HEK293 (cell line): ENCODE results near the gene AKAP6.

Experiments
- CTCF ChIA-PET: fragments of 350-600 bp; formaldehyde crosslinking; extraction: SDS; loops from one replicate; lab custom pipeline; 2021; ENCODE audit warnings: antibody characterized with exemption; lab: Yijun Ruan, JAX
- POLR2A ChIA-PET: fragments of 300-600 bp; formaldehyde crosslinking; extraction: SDS; loops from one replicate; lab custom pipeline; 2020; ENCODE audit warnings: antibody characterized with exemption, inconsistent platforms; lab: Yijun Ruan, JAX
- H3K27ac ChIP-seq: fragments of 200-500 bp; sonication (Bioruptor generic); 2 replicates; pipeline ENCODE4 v1.5.1; 2014; ENCODE audit warnings: low read depth, low read length, control low read depth, inconsistent platforms; ENCODE audit errors: extremely low read depth
- H3K36me3 ChIP-seq, 2 experiments: fragments of 200-500 bp in 1 of 2; sonication (Bioruptor generic) in 1 of 2; 1 replicate in 1 of 2; 2 replicates in 1 of 2; pipeline ENCODE4 v1.5.1; 2014 to 2017; ENCODE audit warnings: inconsistent platforms in 2 of 2, low read length in 2 of 2; ENCODE audit not compliant: control insufficient read depth in 2 of 2, insufficient read depth in 1 of 2
- H3K4me1 ChIP-seq: fragments of 200-500 bp; sonication (Bioruptor generic); 2 replicates; pipeline ENCODE4 v1.5.1; 2014; ENCODE audit warnings: mild to moderate bottlenecking, low read length, inconsistent platforms; ENCODE audit not compliant: control insufficient read depth, insufficient read depth
- H3K4me3 ChIP-seq: 2 replicates; pipeline ENCODE4 v1.5.1; 2011; ENCODE audit warnings: low read depth, mild to moderate bottlenecking, control low read depth, low read length, moderate library complexity
- H3K9me3 ChIP-seq: fragments of 200-500 bp; sonication (Bioruptor generic); 2 replicates; pipeline ENCODE4 v1.5.1; 2014; ENCODE audit warnings: low read depth, low read length, inconsistent platforms; ENCODE audit not compliant: control insufficient read depth, insufficient read depth
- EGR2 ChIP-seq: fragments of 450-650 bp; formaldehyde crosslinking; IDR thresholded peaks from 2 replicates; pipeline ENCODE4 v1.5.1; 2016; ENCODE audit warnings: low read depth, missing biosample characterization, missing genetic modification characterization
- HOXA7 ChIP-seq: sonication (generic); formaldehyde crosslinking; IDR thresholded peaks from 2 replicates; pipeline ENCODE4 v1.8.1; 2022; ENCODE audit warnings: missing genetic modification reagents, borderline replicate concordance
- KLF1 ChIP-seq: fragments of 450-650 bp; formaldehyde crosslinking; IDR thresholded peaks from 2 replicates; pipeline ENCODE4 v1.5.1; 2016; ENCODE audit warnings: missing biosample characterization, missing genetic modification characterization
- SCRT2 ChIP-seq: fragments of 450-650 bp; formaldehyde crosslinking; IDR thresholded peaks from 2 replicates; pipeline ENCODE4 v1.5.1; 2016; ENCODE audit warnings: missing biosample characterization, missing genetic modification characterization
- SETDB1 ChIP-seq: IDR thresholded peaks from one replicate; pipeline ENCODE4 v1.6.1; 2017; ENCODE audit warnings: mild to moderate bottlenecking, low read length, moderate library complexity, mixed read lengths; ENCODE audit not compliant: insufficient read length
- ZBTB20 ChIP-seq: fragments of 450-650 bp; formaldehyde crosslinking; IDR thresholded peaks from 2 replicates; pipeline ENCODE4 v1.5.1; 2016; ENCODE audit warnings: missing biosample characterization, missing genetic modification characterization
- ZEB2 ChIP-seq: fragments of 450-650 bp; formaldehyde crosslinking; IDR thresholded peaks from 2 replicates; pipeline ENCODE4 v1.5.1; 2016; ENCODE audit warnings: missing biosample characterization, missing genetic modification characterization
- ZNF10 ChIP-seq: fragments of 450-650 bp; formaldehyde crosslinking; IDR thresholded peaks from 2 replicates; pipeline ENCODE4 v1.5.1; 2017; ENCODE audit warnings: missing biosample characterization, missing genetic modification characterization
- ZNF274 ChIP-seq, 2 experiments: fragments of 200-500 bp in 1 of 2; fragments of 450-650 bp in 1 of 2; sonication (Bioruptor generic) in 1 of 2; formaldehyde crosslinking in 1 of 2; IDR thresholded peaks; 2 replicates each; pipeline versions ENCODE4 v1.5.1 to v1.6.1; 2014 to 2016; ENCODE audit warnings: borderline replicate concordance in 1 of 2, inconsistent platforms in 1 of 2, low read length in 1 of 2, missing biosample characterization in 1 of 2, missing genetic modification characterization in 1 of 2
- ZNF341 ChIP-seq: fragments of 450-650 bp; formaldehyde crosslinking; IDR thresholded peaks from 2 replicates; pipeline ENCODE4; 2016; ENCODE audit warnings: low read depth, missing biosample characterization, missing genetic modification characterization
- ZNF354C ChIP-seq: fragments of 450-650 bp; formaldehyde crosslinking; IDR thresholded peaks from 2 replicates; pipeline ENCODE4 v1.5.1; 2016; ENCODE audit warnings: missing biosample characterization, missing genetic modification characterization, low read depth, borderline replicate concordance
- ZNF521 ChIP-seq: fragments of 450-650 bp; formaldehyde crosslinking; IDR thresholded peaks from 2 replicates; pipeline ENCODE4 v1.5.1; 2017; ENCODE audit warnings: missing biosample characterization, mild to moderate bottlenecking, missing genetic modification characterization
- ZNF677 ChIP-seq: fragments of 450-650 bp; IDR thresholded peaks from 2 replicates; pipeline ENCODE4 v1.5.0; 2018; ENCODE audit warnings: missing biosample characterization, mild to moderate bottlenecking, missing genetic modification characterization, moderate library complexity
- ZNF776 ChIP-seq: fragments of 450-650 bp; formaldehyde crosslinking; IDR thresholded peaks from 2 replicates; pipeline ENCODE4 v1.5.0; 2017; ENCODE audit warnings: missing biosample characterization, missing genetic modification characterization, borderline replicate concordance
- ZSCAN23 ChIP-seq: fragments of 450-650 bp; formaldehyde crosslinking; IDR thresholded peaks from 2 replicates; pipeline ENCODE4 v1.5.1; 2016; ENCODE audit warnings: missing biosample characterization, missing genetic modification characterization
- TF ChIP-seq, protein P1 (sequence below): fragments of 450-650 bp; formaldehyde crosslinking; IDR thresholded peaks from 2 replicates; pipeline ENCODE4 v1.5.1; 2017; ENCODE audit warnings: missing biosample characterization, missing genetic modification characterization
- TF ChIP-seq, protein P2 (sequence below): fragments of 450-650 bp; formaldehyde crosslinking; IDR thresholded peaks from 2 replicates; pipeline ENCODE4 v1.5.1; 2016; ENCODE audit warnings: missing biosample characterization, missing genetic modification characterization, low read depth
- TF ChIP-seq, protein P3 (sequence below): fragments of 450-650 bp; formaldehyde crosslinking; IDR thresholded peaks from 2 replicates; pipeline ENCODE4 v1.5.1; 2017; ENCODE audit warnings: missing biosample characterization, missing genetic modification characterization
- TF ChIP-seq, protein P4 (sequence below): fragments of 450-650 bp; formaldehyde crosslinking; IDR thresholded peaks from 2 replicates; pipeline ENCODE4 v1.5.1; 2016; ENCODE audit warnings: missing biosample characterization, missing genetic modification characterization, borderline replicate concordance
- TF ChIP-seq, protein P5 (sequence below): fragments of 450-650 bp; formaldehyde crosslinking; IDR thresholded peaks from 2 replicates; pipeline ENCODE4; 2016; ENCODE audit warnings: missing biosample characterization, missing genetic modification characterization

Gene AKAP6

DNA sequence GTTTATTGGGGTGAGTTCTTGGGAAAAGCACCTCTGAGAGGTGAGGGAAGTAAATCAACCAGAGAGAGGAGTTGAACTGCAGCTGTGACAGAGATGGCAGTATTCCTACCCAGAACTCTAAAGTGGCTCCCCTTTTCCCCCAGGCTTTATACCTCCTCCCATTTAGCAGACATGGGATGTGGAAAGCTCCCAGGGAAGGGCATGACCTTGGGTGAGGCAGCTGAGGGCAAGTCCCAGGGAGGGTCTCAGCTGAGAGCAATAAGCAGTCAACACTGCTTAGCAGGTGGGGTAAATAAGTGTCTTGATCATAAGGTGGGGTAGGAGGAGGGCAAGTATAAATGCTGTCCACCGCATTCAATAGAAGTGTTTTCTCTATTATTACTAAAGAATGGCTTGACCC is 143.0 kb downstream of the AKAP6 start:
- Histone ChIP-seq H3K4me3 (no peak overlapping the region), H3K27ac (no peak overlapping the region)

DNA sequence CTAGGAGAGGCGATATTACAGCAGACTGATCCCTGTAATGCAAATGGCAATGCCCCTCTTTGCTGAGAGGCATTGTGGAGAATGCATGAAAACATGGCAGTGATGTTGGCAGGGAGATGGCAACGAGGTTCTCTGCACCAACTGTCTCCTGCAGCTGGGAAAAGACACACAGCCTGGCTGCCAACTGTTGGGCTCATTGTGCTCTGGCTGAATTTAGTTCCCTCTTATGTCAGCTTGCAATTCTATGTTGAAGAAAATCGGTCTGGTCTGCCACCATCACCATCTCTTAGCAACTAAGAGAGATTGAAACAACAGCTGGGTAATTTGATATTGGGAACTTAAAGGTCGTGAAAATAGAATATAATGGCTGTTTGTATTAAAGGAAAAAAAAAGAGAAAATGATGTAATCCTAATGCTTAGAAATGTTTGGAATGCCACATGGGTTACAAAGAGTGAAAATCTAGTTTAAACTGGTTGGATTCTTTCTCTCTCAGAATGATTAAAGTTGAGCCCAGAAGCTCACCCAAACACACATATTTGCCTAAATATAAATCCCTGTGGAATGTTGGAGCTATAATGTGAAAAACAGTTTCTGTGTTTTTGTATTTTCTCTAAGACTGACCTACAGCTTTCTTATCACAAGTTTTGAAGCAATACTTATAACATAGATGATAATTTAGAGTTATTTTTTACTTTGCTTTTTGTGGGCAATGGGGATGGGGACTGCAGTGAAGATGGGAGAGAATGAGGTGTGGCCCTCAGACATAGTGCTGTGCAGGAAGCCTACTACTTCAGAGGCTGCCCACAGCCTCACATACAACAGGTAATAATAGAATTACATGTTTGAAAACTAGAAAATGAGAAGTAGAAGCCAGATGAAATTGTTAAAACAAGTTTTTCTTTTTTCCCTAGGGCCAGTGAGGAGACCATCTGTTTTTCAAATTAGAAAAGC is 143.7 kb downstream of the AKAP6 start:
- POLR2A ChIA-PET: no interaction called here
- H3K9me3 ChIP-seq: no peaks in the 10 kb centered on the region
- CTCF ChIA-PET: interaction anchor here (0.6 to 1.9 kb wide), 5 partner anchors 87 to 1850 kb away, joined by 3 to 8 read pairs (median 3); no protein-coding TSS in a partner anchor
- no peaks in the 10 kb centered on the region for H3K36me3 ChIP-seq
- no peak overlapping the region for H3K27ac ChIP-seq
- H3K4me3 ChIP-seq: no peak overlapping the region
- 0 out of 2 replicates have a peak, but pooled peaks cover 2% of the 10 kb centered on the region for H3K4me1 ChIP-seq
- TF ChIP-seq SCRT2 (tag by site-specific recombination) (peak; percentile 45; the same call in 1 of the 2 replicates), ZEB2 (tag by site-specific recombination) (0 out of 2 replicates have a peak, but pooled peaks have one; percentile 34), ZNF776 (no peak)
- TF ChIP-seq, protein P1, sequence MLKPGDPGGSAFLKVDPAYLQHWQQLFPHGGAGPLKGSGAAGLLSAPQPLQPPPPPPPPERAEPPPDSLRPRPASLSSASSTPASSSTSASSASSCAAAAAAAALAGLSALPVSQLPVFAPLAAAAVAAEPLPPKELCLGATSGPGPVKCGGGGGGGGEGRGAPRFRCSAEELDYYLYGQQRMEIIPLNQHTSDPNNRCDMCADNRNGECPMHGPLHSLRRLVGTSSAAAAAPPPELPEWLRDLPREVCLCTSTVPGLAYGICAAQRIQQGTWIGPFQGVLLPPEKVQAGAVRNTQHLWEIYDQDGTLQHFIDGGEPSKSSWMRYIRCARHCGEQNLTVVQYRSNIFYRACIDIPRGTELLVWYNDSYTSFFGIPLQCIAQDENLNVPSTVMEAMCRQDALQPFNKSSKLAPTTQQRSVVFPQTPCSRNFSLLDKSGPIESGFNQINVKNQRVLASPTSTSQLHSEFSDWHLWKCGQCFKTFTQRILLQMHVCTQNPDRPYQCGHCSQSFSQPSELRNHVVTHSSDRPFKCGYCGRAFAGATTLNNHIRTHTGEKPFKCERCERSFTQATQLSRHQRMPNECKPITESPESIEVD (tag by site-specific recombination): peak; percentile 47
- TF ChIP-seq, protein P2, sequence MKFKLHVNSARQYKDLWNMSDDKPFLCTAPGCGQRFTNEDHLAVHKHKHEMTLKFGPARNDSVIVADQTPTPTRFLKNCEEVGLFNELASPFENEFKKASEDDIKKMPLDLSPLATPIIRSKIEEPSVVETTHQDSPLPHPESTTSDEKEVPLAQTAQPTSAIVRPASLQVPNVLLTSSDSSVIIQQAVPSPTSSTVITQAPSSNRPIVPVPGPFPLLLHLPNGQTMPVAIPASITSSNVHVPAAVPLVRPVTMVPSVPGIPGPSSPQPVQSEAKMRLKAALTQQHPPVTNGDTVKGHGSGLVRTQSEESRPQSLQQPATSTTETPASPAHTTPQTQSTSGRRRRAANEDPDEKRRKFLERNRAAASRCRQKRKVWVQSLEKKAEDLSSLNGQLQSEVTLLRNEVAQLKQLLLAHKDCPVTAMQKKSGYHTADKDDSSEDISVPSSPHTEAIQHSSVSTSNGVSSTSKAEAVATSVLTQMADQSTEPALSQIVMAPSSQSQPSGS (tag by site-specific recombination): peak; percentile 75; the same call in 1 of the 2 replicates

More for the DNA sequence above, 143.0 kb downstream of the AKAP6 start:
- TF ChIP-seq ZBTB20 (tag by site-specific recombination): no peak
- CTCF ChIA-PET: interaction anchor here (1.1 to 3.2 kb wide), 5 partner anchors 87 to 545 kb away, joined by 3 to 24 read pairs (median 4); no protein-coding TSS in a partner anchor
- H3K9me3 ChIP-seq: no peaks in the 10 kb centered on the region
- POLR2A ChIA-PET: no interaction called here
- no peaks in the 10 kb centered on the region for H3K36me3 ChIP-seq
- H3K4me1 ChIP-seq: 0 out of 2 replicates have a peak, but pooled peaks cover 2% of the 10 kb centered on the region

DNA sequence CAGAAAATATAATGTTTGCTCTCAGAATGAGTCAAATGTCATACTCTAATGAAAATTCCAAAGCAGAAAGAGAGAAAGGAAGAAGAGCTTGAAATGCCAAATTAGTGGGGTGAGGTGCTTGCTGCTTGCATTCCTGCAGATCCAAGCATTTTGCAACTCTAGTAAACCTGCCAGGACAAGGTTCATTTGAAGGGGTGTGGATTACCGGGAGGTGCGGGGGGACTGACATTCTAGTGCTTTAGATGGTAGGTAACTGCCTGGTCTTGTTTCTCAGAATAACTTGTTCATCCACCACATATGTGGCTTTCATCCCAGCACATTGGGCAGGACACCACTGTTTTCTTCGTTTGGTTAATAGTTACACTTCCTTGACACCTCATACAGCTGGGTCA is 144.4 kb downstream of the AKAP6 start:
- POLR2A ChIA-PET: no interaction called here
- Histone ChIP-seq H3K27ac (no peak overlapping the region), H3K4me1 (0 out of 2 replicates have a peak, but pooled peaks cover 2% of the 10 kb centered on the region), H3K9me3 (no peaks in the 10 kb centered on the region), H3K4me3 (no peak overlapping the region), H3K36me3 (no peaks in the 10 kb centered on the region)
- CTCF ChIA-PET: interaction anchor here (1.1 to 1.9 kb wide), 3 partner anchors 219 to 1850 kb away, joined by 3 to 8 read pairs (median 3); no protein-coding TSS in a partner anchor
- TF ChIP-seq SETDB1: no peak
- TF ChIP-seq ZNF677 (tag by site-specific recombination): no peak
- TF ChIP-seq EGR2 (tag by site-specific recombination): no peak
- no peak for TF ChIP-seq ZNF521
- TF ChIP-seq ZNF354C (tag by site-specific recombination): no peak
- TF ChIP-seq ZNF10 (tag by site-specific recombination): no peak
- TF ChIP-seq ZNF274 (IDR thresholded peaks at IDR 0.05; ENCODE audit: low read length): no peak
- TF ChIP-seq ZNF274 (tag by site-specific recombination; IDR thresholded peaks at IDR 0.05; ENCODE audit: borderline replicate concordance): no peak
- TF ChIP-seq, protein P3, sequence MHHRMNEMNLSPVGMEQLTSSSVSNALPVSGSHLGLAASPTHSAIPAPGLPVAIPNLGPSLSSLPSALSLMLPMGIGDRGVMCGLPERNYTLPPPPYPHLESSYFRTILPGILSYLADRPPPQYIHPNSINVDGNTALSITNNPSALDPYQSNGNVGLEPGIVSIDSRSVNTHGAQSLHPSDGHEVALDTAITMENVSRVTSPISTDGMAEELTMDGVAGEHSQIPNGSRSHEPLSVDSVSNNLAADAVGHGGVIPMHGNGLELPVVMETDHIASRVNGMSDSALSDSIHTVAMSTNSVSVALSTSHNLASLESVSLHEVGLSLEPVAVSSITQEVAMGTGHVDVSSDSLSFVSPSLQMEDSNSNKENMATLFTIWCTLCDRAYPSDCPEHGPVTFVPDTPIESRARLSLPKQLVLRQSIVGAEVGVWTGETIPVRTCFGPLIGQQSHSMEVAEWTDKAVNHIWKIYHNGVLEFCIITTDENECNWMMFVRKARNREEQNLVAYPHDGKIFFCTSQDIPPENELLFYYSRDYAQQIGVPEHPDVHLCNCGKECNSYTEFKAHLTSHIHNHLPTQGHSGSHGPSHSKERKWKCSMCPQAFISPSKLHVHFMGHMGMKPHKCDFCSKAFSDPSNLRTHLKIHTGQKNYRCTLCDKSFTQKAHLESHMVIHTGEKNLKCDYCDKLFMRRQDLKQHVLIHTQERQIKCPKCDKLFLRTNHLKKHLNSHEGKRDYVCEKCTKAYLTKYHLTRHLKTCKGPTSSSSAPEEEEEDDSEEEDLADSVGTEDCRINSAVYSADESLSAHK: no peak
- TF ChIP-seq HOXA7 (CRISPR knock-in tag): no peak
- TF ChIP-seq, protein P4, sequence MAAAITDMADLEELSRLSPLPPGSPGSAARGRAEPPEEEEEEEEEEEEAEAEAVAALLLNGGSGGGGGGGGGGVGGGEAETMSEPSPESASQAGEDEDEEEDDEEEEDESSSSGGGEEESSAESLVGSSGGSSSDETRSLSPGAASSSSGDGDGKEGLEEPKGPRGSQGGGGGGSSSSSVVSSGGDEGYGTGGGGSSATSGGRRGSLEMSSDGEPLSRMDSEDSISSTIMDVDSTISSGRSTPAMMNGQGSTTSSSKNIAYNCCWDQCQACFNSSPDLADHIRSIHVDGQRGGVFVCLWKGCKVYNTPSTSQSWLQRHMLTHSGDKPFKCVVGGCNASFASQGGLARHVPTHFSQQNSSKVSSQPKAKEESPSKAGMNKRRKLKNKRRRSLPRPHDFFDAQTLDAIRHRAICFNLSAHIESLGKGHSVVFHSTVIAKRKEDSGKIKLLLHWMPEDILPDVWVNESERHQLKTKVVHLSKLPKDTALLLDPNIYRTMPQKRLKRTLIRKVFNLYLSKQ (tag by site-specific recombination): no peak
- no peak for TF ChIP-seq ZSCAN23 (tag by site-specific recombination)
- TF ChIP-seq, protein P5, sequence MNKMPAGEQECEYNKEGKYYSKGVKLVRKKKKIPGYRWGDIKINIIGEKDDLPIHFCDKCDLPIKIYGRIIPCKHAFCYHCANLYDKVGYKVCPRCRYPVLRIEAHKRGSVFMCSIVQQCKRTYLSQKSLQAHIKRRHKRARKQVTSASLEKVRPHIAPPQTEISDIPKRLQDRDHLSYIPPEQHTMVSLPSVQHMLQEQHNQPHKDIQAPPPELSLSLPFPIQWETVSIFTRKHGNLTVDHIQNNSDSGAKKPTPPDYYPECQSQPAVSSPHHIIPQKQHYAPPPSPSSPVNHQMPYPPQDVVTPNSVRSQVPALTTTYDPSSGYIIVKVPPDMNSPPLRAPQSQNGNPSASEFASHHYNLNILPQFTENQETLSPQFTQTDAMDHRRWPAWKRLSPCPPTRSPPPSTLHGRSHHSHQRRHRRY (tag by site-specific recombination): no peak
- no peak for TF ChIP-seq ZNF341 (tag by site-specific recombination)
- no peak for TF ChIP-seq KLF1 (tag by site-specific recombination)
